Measurements from ENCODE around the gene SCNN1A. TPM values are rescaled to one million over a fixed set of nuclear protein-coding genes. Genes with fewer than 3 reads are reported as not detected.
A peak's percentile ranks its signal among the peaks of the same experiment; 100 is the strongest.

SCNN1A gene
- total RNA-seq, 6 donors from 2014 or later: 153 to 594 (median 346) TPM

DNA sequence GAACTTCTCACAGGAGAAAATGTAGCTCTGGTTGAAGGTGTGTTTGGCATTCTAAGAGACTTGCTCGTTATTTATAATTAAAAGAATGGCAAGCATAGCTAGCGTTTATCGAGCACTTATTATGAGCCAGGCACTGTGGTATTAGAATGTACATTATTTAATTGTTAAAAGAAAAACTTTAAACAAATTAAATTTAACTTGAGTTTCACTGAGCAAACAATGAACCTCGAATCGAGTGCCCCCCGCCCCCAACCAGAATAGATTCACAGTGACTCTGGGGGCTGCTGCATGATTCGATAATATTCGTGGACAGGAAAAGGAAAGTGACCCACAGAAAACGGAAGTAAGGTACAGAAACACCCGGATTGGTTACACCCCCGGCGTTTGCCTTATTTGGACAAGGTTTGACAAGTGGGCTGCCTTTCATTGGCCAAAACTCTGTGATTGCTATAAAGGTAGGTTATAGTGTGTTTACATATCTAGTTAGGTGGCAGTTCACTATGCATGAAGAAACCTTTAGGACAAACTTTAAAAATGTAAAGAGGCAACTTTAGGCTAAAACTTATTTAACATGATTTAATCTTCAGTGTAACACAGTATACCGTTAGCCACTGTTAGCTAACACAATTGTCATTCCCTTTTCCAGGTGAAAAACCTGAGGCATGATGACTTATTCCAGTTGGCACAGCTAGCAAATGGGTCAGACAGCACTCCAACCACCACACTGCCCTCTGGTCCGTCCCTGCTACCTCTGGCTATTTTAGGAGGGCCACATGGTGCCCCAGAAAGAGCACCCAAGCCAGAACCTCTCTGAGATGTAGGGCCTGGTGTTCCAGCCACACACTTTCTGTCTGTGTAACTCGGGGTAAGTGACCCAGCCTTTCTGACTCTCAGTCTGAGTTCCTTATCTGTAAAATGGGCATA lies 7.1 kb downstream of the SCNN1A start:
- Histone ChIP-seq H3K4me3 (peak overlapping the region in 1 of 4 donors; percentile 1), H3K27me3 (no peaks in the 10 kb centered on the region), H3K36me3 (no peaks in the 10 kb centered on the region), H3K27ac (peak overlapping the region; percentile 32 to 63 (median 60)), H3K9me3 (no peaks in the 10 kb centered on the region), H3K4me1 (peaks cover 48 to 69% (median 64%) of the 10 kb centered on the region in 4 donors)
- ATAC-seq (ENCODE audit: low FRiP score in 2 of 2): no peak
- DNase-seq: no peak
- TF ChIP-seq POLR2A (IDR thresholded peaks at IDR 0.05): no peak
- TF ChIP-seq EP300 (IDR thresholded peaks at IDR 0.05): no peak
- no peak for TF ChIP-seq POLR2AphosphoS5 (IDR thresholded peaks at IDR 0.05)
- TF ChIP-seq, protein P1, sequence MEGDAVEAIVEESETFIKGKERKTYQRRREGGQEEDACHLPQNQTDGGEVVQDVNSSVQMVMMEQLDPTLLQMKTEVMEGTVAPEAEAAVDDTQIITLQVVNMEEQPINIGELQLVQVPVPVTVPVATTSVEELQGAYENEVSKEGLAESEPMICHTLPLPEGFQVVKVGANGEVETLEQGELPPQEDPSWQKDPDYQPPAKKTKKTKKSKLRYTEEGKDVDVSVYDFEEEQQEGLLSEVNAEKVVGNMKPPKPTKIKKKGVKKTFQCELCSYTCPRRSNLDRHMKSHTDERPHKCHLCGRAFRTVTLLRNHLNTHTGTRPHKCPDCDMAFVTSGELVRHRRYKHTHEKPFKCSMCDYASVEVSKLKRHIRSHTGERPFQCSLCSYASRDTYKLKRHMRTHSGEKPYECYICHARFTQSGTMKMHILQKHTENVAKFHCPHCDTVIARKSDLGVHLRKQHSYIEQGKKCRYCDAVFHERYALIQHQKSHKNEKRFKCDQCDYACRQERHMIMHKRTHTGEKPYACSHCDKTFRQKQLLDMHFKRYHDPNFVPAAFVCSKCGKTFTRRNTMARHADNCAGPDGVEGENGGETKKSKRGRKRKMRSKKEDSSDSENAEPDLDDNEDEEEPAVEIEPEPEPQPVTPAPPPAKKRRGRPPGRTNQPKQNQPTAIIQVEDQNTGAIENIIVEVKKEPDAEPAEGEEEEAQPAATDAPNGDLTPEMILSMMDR (IDR thresholded peaks at IDR 0.05): no peak
- WGBS, 2 donors: 47 to 59% methylated on average over 15 of the region's 15 CpGs

DNA sequence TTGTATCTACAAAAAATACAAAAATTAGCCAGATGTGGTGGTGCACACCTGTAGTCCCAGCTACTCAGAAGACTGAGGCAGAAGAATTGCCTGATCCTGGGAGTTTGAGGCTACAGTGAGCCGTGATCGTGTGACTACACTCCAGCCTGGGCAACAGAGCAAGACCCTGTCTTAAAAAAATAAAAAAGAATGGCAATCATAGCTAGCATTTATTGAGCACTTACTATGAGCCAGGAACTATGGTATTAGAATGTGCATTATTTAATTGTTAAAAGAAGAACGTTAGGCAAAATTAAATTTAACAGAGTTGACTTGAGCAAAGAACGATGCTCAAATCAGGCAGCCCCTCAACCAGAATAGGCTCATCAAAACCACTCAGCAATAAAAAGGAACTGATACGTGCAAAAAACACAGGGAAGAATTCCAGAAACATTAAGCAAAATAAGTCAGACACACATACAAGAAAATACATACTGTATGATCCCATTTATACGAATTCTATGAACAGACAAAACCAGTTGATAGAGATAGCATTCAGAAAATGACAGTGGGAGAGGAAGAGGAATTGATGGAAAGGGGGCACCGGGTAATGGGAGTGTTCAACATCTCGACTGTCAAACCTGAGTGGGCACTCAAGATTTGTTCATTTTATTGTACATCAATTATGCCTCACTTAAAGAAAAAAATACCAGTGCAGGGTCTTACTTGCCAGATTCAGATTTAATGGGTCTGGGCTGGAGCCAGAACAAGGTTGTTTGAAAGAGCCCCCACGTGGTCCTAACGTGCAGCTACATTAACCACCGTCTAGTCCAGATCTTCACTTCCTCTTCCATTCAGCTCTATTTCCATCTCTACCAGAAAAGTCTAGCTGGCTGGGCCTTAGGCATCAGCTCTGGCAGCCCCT lies 8.0 kb downstream of the SCNN1A start:
- ATAC-seq (ENCODE audit: low FRiP score in 2 of 2) (peak in 1 of 2 donors; percentile 36), DNase-seq (no peak)
- WGBS, 2 donors: 48 to 49% methylated on average over 11 of the region's 11 CpGs
- Histone ChIP-seq H3K27me3 (no peaks in the 10 kb centered on the region), H3K9me3 (no peaks in the 10 kb centered on the region), H3K4me3 (no peak overlapping the region), H3K36me3 (no peaks in the 10 kb centered on the region), H3K27ac (peak overlapping the region; percentile 1 to 63 (median 60)), H3K4me1 (peaks cover 48 to 74% (median 66%) of the 10 kb centered on the region in 4 donors)
- TF ChIP-seq, protein P1 (IDR thresholded peaks at IDR 0.05): peak in 4 of 6 experiments; percentile 17 to 27 (median 23)
- TF ChIP-seq POLR2AphosphoS5 (IDR thresholded peaks at IDR 0.05) (no peak), EP300 (IDR thresholded peaks at IDR 0.05) (no peak), POLR2A (IDR thresholded peaks at IDR 0.05) (no peak)

DNA sequence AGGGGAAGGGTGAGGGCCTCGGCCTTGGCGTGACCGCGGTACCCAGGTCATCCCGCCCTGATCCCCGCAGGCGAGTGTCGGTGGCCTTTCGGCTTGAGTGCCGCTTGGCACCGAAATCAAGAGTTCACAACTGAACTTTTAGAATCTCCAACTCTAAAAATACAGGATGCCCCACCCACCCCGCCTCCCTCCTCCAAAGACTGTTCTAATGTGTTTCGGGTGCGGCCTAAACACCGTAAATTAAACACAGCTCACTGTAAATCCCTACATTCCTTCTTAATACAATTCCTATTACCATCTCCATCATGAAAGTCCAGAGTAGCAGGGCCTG lies 11.4 kb downstream of the SCNN1A start:
- Histone ChIP-seq H3K4me1 (peaks cover 47 to 68% (median 65%) of the 10 kb centered on the region in 4 donors), H3K9me3 (no peaks in the 10 kb centered on the region), H3K27ac (peak overlapping the region; percentile 89 to 96 (median 95)), H3K4me3 (peak overlapping the region in 3 of 4 donors; percentile 49 to 64 (median 53)), H3K36me3 (no peaks in the 10 kb centered on the region), H3K27me3 (no peaks in the 10 kb centered on the region)
- DNase-seq (peak in 1 of 2 donors; percentile 82), ATAC-seq (ENCODE audit: low FRiP score in 2 of 2) (peak; percentile 1 to 44)
- no peak for TF ChIP-seq EP300 (IDR thresholded peaks at IDR 0.05)
- no peak for TF ChIP-seq POLR2A (IDR thresholded peaks at IDR 0.05)
- TF ChIP-seq POLR2AphosphoS5 (IDR thresholded peaks at IDR 0.05): peak in 1 of 2 donors; percentile 32
- TF ChIP-seq, protein P1 (IDR thresholded peaks at IDR 0.05): no peak
- WGBS, 2 donors: 33 to 58% methylated on average over 12 to 15 of the region's 15 CpGs

DNA sequence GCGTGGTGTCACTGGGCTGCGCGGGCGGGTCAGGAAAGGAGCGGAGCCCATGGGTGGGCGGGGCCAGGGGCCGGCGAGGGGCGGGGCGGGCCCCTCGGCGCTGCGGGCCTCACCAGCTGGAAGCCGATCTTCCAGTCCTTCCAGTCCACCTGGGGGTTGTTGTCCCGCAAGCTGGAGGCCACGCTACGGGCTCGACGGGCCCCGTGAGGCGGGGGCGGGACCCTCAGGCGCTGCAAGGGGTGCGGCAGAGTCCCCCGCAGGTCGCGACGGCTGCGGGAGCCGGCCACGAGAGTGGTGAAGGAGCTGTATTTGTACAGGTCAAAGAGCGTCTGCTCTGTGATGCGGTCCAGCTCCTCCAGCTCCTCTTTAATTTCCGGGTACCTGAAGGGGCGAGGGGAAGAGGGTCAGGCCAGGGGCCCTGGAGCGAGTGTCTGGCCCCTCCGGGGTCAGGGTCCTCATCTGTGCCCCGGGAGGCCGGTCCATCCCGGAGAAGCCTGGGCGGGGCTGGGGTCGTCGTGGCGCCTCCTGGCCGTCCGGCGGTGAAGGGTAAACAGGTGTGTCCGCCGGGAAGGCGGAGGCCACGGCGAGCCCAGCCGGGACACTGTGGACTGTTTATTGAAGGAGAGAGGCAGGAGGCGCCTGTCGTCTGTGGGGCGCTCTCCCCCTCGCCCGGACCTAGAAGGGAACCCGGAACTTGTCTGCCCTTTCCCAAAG lies 11.9 kb downstream of the SCNN1A start:
- TF ChIP-seq, protein P1 (IDR thresholded peaks at IDR 0.05): peak in 5 of 6 experiments; percentile 1 to 18 (median 4)
- TF ChIP-seq EP300 (IDR thresholded peaks at IDR 0.05) (peak in 1 of 4 donors; percentile 71), POLR2A (IDR thresholded peaks at IDR 0.05) (peak in 3 of 4 donors; percentile 58 to 78 (median 64)), POLR2AphosphoS5 (IDR thresholded peaks at IDR 0.05) (peak; percentile 66 to 74)
- Histone ChIP-seq H3K4me1 (peaks cover 45 to 68% (median 60%) of the 10 kb centered on the region in 4 donors), H3K9me3 (no peaks in the 10 kb centered on the region), H3K4me3 (peak overlapping the region; percentile 21 to 64 (median 51)), H3K36me3 (no peaks in the 10 kb centered on the region), H3K27me3 (no peaks in the 10 kb centered on the region), H3K27ac (peak overlapping the region; percentile 89 to 96 (median 95))
- WGBS, 2 donors: 8 to 21% methylated on average over 21 to 56 of the region's 59 CpGs
- DNase-seq (peak; percentile 82 to 94), ATAC-seq (ENCODE audit: low FRiP score in 2 of 2) (peak; percentile 84 to 94)

Data from upper lobe of left lung (tissue), 6 donors.